NK-92 (cell line): ENCODE data around the gene MRRF.

Experiments used
- DNase-seq: peaks from one replicate; lab custom pipeline; 2025; ENCODE audit not compliant: unreplicated experiment; lab: John Stamatoyannopoulos, UW

The MRRF gene

GRCh38 chr9:122264360-122265148 lies at the start of gene MRRF, which contains the start of gene RBM18:
MRRF (plus strand) TSS chr9:122264882; CDS start chr9:122270892, 6,010 bp downstream.
RBM18 (minus strand) TSS chr9:122264840; CDS start chr9:122261492, 3,348 bp downstream.
- DNase-seq, result no peak

DNA sequence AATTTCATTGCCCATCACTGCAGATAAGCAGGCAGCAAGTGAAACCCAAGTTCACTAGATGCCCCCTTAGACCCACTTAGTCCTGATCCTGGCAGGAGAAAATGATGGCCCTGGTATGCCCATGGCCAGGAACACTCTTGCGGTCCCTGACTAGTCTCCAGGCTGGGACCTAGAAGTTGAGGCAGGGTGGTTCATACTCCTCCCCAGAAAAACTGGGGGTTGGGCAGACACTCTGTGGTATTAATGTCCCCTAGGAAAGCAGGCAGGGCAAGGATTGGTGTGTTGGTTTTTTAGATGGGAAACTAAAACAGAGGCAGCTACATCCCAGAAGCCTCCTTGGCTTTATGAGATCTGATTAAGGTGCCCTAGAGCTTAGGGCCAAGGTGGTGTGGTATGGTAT lies 49.0 kb upstream of the MRRF start:
- DNase-seq, result no peak

GRCh38 chr9:122216138-122216797 lies 48.4 kb upstream of the MRRF start:
- no peak for DNase-seq

DNA sequence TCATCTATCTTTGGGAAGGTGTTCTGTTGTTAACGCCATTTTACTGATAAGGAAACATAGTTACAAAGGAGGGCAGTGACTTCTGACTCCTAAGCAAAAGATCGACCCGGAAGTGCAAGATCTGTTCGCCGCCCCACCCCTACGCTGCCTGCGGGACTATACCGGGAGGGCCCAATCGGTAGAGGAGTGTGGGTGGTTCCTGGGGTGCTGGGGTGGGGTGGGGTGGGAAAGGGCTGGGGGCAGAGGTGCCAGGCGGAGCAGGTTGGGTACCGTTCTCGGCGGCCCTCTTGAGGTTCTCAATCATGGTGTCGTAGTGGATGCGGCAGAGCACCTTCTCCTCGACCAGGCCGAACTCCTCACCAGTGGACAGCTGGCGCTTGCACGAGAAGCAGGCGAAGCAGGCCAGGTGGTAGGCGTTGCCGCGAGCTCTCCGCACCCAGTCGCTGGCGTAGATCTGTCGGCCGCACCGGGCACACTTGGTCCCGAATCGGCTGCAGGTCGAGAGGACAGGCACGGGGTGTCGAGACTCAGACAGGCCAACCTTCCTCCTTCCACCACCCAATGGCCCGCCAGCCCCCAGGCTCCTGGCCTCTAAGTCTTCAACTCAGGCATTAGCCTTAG lies 47.8 kb upstream of the MRRF start:
- no peak for DNase-seq

GRCh38 chr9:122217640-122218039 lies 47.0 kb upstream of the MRRF start:
- DNase-seq, result no peak

DNA sequence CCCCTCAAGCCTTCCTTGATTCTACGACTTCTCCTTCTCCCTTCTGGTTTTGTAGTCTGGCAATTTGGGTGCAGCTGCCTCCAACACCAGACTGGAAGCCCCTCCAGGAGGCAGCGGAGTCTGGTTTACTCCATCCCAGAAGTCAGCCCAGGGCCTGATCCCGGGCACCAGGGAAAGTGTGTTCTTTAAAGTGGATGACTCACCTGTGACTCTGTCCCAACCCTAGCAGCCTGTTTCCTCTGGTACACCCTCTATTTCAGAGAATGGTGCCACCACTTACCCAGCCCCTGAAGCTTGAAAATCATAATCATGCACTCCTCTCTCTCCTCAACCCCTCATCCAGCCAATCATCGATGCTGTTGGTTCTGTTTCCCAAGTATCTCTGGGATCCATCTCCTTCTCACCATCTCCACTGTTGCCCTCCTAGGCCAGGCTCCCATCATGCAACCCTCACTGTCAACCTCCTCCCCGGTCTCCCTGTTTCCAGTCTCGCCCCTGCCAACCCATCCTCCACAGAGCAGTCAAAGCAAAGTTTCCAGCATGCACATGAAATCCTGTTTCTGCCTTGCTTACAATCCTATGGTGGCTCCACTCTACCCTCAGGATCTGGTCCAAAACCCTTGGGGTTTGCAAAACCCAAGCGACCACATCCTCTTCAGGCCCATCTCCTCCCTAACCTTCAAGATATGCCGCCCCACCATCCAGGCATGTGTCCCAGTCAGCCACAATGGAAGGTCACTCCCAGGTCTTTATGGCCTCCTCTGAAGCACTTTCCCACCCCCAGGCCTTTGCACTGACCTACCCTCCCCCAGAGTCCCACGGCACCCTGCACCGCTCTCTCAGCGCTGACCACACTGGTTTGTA lies 46.4 kb upstream of the MRRF start:
- no peak for DNase-seq

- no peak for DNase-seq
Measured at GRCh38 chr9:122218935-122219855, 45.5 kb upstream of the MRRF start.

DNA sequence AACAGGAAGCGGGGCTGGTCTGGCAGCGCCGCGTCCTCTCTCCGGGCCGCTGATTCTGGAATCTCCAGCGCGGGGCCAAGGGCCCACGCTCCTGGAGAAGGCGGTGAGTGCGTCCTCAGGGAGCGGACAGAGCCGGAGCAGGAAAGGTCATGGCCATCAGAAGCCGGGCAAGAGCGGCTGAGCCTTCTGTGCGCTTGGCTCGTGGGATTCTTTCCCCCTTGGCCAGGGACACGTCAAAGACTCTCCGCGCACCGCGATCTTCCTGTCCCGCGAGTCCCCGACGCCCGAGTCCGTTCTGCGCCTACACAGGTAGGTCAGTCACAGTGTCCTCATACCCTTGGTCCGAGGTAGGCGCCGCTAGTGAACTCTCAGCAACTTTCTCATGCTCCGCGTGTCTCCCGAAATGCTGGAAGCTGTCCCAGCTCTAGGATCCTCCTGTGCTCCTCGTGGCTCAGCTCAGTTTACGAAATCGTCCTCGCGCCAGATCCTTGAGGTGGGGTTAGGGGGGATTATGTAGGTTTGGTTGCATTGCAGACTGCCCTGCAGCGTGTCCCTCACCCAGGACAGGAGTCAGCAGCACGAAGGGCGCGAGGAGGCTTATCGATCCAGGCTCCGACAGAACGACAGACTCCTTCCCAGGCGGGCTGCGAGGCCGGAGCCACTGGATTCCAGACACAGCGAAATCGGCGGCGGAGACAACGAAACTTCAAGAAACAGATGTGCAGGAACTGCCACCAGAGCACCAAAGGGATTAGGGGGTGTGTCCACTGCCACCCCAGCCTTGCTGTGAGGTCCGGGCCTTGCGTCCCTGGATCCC lies 44.6 kb upstream of the MRRF start:
- no peak for DNase-seq

DNA sequence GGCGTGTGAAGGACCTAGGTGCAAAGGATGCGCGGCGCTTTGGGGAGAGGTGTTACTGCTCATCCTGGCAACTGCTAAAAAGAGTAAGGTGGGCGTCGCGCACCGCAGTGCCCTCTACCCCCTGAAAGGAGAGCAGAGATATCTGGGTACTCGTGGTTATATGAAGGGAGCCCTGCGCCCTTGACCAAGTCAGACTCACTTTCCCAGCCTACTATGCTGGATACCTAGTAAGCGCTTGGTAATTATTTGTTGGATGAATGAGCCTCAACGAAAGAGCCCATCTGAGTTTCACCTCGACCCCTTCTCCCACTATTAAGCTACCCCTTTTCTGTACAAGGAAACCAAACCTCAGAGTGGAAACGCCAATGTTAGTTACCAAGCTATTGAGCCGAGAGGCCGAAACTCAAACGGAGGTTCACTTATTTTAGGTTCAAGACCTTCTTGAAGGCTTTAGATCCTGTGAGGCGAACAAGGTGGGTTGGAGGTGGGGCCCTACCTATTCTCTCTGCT lies 44.0 kb upstream of the MRRF start:
- DNase-seq, result no peak

- no peak for DNase-seq
Measured at GRCh38 chr9:122221183-122221811, 43.4 kb upstream of the MRRF start.

- DNase-seq, result no peak
Measured at GRCh38 chr9:122222791-122223190, 41.9 kb upstream of the MRRF start.

GRCh38 chr9:122223435-122223834 lies 41.2 kb upstream of the MRRF start:
- DNase-seq, result no peak

DNA sequence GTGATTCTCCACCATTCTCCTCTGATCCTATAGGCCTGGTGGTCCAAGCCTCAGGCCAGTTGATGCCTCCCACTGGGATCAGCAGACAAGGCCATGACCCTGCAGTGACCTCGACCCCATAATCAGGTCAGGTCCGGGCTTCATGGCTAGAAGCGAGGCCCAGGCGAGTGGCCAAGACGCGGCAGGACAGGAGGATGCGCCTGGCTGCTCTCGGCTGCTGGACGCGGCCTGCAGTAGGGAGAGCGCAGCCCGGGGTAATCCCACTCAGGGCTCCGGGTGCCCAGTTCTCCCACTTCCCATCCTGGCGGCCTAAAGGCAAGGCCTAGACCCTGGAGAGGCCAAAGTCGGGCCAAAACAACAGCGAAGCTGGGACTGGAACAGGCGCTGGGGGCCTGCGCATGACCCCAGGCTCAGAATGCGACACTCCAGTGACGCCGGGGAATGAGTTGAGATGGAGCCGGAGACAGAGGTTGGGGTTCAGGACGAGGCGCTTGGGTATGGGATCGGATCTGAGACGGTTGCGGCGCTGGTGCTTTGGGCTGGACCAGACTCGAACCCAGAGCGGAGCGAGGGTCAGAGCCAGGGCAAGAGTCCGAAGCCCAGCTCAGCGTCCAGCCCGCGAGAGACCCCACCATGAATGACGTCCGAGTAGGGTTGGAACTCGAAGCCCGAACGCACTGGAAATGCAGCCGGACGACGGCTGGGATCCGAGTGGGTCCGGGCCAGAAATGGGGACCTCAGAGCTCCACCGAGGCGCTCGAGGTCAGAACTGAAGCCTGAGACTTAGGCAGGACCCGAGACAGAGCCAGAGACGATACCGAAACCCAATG lies 39.2 kb upstream of the MRRF start:
- no peak for DNase-seq

DNA sequence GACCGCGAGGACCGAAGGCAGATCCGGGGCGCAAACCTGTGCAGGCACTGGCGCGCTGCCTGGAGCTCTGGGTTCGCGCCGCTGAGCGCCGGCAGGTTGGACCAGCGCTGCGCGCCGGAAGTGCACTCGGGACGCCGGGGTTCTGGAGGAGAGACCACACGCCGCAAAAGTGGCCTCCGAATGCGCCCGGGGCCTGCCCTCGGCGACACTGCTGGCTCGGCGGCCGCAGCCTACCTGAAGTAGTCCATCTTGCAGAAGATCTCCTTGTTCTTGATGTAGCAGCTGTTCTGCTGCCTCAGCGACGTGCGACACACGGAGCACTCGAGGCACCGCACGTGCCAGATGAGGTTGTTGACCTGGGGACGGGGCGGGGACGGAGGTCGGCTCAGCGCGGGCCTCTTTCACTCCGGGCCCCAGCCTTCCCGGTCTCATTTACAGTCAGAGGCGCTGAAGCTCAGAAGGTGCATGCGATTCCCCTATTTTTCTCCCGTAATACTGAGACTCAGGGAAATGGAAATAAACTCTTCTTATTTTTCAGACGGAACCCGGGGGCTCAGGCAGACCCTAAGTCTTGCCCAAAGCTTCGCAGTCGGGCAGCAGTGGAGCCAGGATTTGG lies 38.4 kb upstream of the MRRF start:
- no peak for DNase-seq

DNA sequence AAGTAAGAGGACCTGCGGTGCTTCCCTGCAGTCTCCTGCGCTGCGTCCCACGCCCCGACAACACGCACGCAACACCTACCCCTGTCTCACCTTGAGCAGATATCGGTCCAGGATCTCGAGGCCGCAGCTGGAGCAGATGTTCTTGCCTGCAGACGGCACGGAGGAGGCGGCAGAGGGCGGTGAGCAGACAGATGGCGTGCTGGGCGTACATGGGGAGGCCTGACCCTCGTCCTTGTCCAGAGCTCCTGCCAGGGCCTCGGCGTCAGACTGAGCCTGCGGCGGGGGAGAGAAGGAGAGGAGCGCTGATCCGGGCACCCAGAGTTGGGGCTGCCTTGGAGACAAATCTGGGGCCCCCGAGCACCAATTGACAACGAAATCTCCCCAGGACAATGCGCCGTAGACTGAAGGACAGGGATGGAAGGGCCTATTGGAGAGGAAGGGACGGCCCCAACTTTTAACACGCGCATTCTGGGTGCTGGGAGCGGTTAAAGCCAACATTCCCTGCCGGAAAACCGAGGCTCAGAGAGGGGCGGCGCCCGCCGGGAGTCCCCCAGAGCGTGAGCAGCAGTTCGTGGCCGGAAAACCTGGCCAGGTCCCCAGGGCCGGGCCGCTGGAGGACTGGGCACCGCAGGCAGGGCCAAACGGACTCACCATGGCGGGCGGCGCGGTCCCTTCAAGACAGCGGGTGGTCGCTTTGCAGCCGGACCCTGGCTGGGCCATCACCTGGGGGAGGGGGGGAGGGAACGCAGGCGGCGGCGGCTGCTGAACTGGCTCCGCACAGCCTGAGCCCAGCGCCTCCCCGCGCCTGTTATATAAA lies 37.7 kb upstream of the MRRF start:
- DNase-seq, result no peak

DNA sequence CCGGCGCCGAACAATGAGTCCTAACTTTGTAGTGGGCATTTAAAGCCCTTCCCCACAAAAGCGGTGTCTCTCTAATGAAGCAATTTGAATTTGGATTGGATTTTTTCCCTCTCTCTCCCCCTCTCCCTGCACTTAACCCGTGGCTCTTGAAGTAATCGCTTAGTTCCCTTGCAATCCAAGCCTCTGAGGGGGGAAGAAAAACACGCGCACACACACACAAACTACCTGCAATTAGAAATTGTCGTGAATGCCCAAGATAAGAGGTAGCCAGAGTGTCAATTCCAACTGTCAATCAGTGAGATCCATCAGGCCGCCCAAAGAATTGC lies 37.1 kb upstream of the MRRF start:
- DNase-seq, result no peak

GRCh38 chr9:122228191-122228567 lies 36.5 kb upstream of the MRRF start:
- no peak for DNase-seq
